Thymus (tissue), 11 donors: ENCODE results near the gene PPP3CA. TPM values are rescaled to one million over a fixed set of nuclear protein-coding genes. Genes with fewer than 3 reads are reported as not detected.

Experiments used
- DNase-seq, 9 donors: peaks; one replicate each; pipeline ENCODE4 v3.0.0-alpha.2; 2013; ENCODE audit warnings: low spot score in 9 of 9, low read depth in 6 of 9, missing footprints in 1 of 9
- H3K27ac ChIP-seq, 2 donors: one replicate each; pipeline ENCODE4 v1.5.1; 2013; ENCODE audit warnings: control low read depth in 1 of 2, low read depth in 1 of 2, low read length in 1 of 2, mild to moderate bottlenecking in 1 of 2, moderate library complexity in 1 of 2
- H3K27me3 ChIP-seq, 2 donors: one replicate each; pipeline ENCODE4 v1.5.1; 2013; ENCODE audit warnings: low read length in 1 of 2; ENCODE audit not compliant: control insufficient read depth in 2 of 2, insufficient read depth in 1 of 2
- H3K36me3 ChIP-seq, 2 donors: one replicate each; pipeline ENCODE4 v1.5.1; 2013; ENCODE audit warnings: low read length in 1 of 2, mild to moderate bottlenecking in 1 of 2, moderate library complexity in 1 of 2; ENCODE audit not compliant: control insufficient read depth in 2 of 2, insufficient read depth in 2 of 2
- H3K4me1 ChIP-seq, 2 donors: one replicate each; pipeline ENCODE4 v1.5.1; 2013; ENCODE audit warnings: low read length in 2 of 2; ENCODE audit not compliant: control insufficient read depth in 2 of 2, insufficient read depth in 2 of 2
- H3K4me3 ChIP-seq, 2 donors: one replicate each; pipeline ENCODE4 v1.5.1; 2013; ENCODE audit warnings: low read length in 2 of 2, control low read depth in 1 of 2, mild to moderate bottlenecking in 1 of 2
- H3K9me3 ChIP-seq, 2 donors: one replicate each; pipeline ENCODE4 v1.5.1; 2013; ENCODE audit warnings: low read length in 1 of 2, mild to moderate bottlenecking in 1 of 2; ENCODE audit not compliant: control insufficient read depth in 2 of 2, insufficient read depth in 1 of 2
- WGBS: extraction: QIAGEN DNeasy Blood & Tissue Kit; methylation state at CpG from one replicate; pipeline ENCODE4 v1.1.7; 2013; 5-methylcytosine and 5-hydroxymethylcytosine counted together
- polyA plus RNA-seq: library from polyadenylated mRNA; stranded (reverse); fragments of 200-250 nt; gene quantifications from one replicate; pipeline ENCODE4 v1.2.3, GENCODE V29; 2013
- total RNA-seq: library from RNA; stranded (reverse); fragments of 120-200 nt; gene quantifications from one replicate; pipeline ENCODE4 v1.2.4, GENCODE V29; 2013
- donor health status: healthy.

The PPP3CA gene
- total and polyA plus RNA-seq, 2 donors, result 12.9 to 17.3 TPM

- peak in 1 of 9 donors; percentile 8 for DNase-seq
- Histone ChIP-seq H3K27me3 (no peaks in the 10 kb centered on the region), H3K4me3 (no peak overlapping the region), H3K36me3 (no peaks in the 10 kb centered on the region), H3K9me3 (no peaks in the 10 kb centered on the region), H3K4me1 (no peaks in the 10 kb centered on the region), H3K27ac (no peak overlapping the region)
- WGBS, result 70% methylated on average over 2 of the region's 2 CpGs
Observed at GRCh38 chr4:101258883-101259282, 88.4 kb downstream of the PPP3CA start.

GRCh38 chr4:101256222-101256621, 91.1 kb downstream of the PPP3CA start:
- DNase-seq, result no peak
- Histone ChIP-seq H3K9me3 (no peaks in the 10 kb centered on the region), H3K4me1 (no peaks in the 10 kb centered on the region), H3K27ac (no peak overlapping the region), H3K4me3 (no peak overlapping the region), H3K27me3 (no peaks in the 10 kb centered on the region), H3K36me3 (no peaks in the 10 kb centered on the region)

- no peaks in the 10 kb centered on the region for H3K4me1 ChIP-seq
- H3K36me3 ChIP-seq, result no peaks in the 10 kb centered on the region
- H3K27ac ChIP-seq, result no peak overlapping the region
- H3K4me3 ChIP-seq, result no peak overlapping the region
- H3K27me3 ChIP-seq, result no peaks in the 10 kb centered on the region
- 70% methylated on average over 4 of the region's 4 CpGs for WGBS
- no peak for DNase-seq
- no peaks in the 10 kb centered on the region for H3K9me3 ChIP-seq
Observed at GRCh38 chr4:101254776-101255175, 92.5 kb downstream of the PPP3CA start.

GRCh38 chr4:101253121-101253520, 94.2 kb downstream of the PPP3CA start:
- no peaks in the 10 kb centered on the region for H3K27me3 ChIP-seq
- WGBS, result 97% methylated on average over 1 of the region's 1 CpG
- H3K4me3 ChIP-seq, result no peak overlapping the region
- no peaks in the 10 kb centered on the region for H3K4me1 ChIP-seq
- H3K36me3 ChIP-seq, result no peaks in the 10 kb centered on the region
- H3K27ac ChIP-seq, result no peak overlapping the region
- DNase-seq, result no peak
- no peaks in the 10 kb centered on the region for H3K9me3 ChIP-seq

GRCh38 chr4:101252721-101253120, 94.6 kb downstream of the PPP3CA start:
- Histone ChIP-seq H3K9me3 (no peaks in the 10 kb centered on the region), H3K27ac (no peak overlapping the region), H3K4me1 (no peaks in the 10 kb centered on the region), H3K4me3 (no peak overlapping the region), H3K27me3 (no peaks in the 10 kb centered on the region), H3K36me3 (no peaks in the 10 kb centered on the region)
- WGBS, result 42% methylated on average over 2 of the region's 2 CpGs
- DNase-seq, result no peak

- no peaks in the 10 kb centered on the region for H3K27me3 ChIP-seq
- no peaks in the 10 kb centered on the region for H3K9me3 ChIP-seq
- no peaks in the 10 kb centered on the region for H3K4me1 ChIP-seq
- no peak overlapping the region for H3K27ac ChIP-seq
- H3K4me3 ChIP-seq, result no peak overlapping the region
- WGBS, result 98% methylated on average over 3 of the region's 3 CpGs
- no peaks in the 10 kb centered on the region for H3K36me3 ChIP-seq
- no peak for DNase-seq
Observed at GRCh38 chr4:101251261-101251660, 96.1 kb downstream of the PPP3CA start.

GRCh38 chr4:101244349-101244748, 103.0 kb downstream of the PPP3CA start:
- H3K4me1 ChIP-seq, result no peaks in the 10 kb centered on the region
- WGBS, result 87% methylated on average over 5 of the region's 5 CpGs
- H3K36me3 ChIP-seq, result no peaks in the 10 kb centered on the region
- no peak overlapping the region for H3K27ac ChIP-seq
- no peaks in the 10 kb centered on the region for H3K27me3 ChIP-seq
- no peak overlapping the region for H3K4me3 ChIP-seq
- no peak for DNase-seq
- H3K9me3 ChIP-seq, result no peaks in the 10 kb centered on the region

- WGBS, result 95% methylated on average over 1 of the region's 1 CpG
- Histone ChIP-seq H3K27me3 (no peaks in the 10 kb centered on the region), H3K36me3 (no peaks in the 10 kb centered on the region), H3K9me3 (no peaks in the 10 kb centered on the region), H3K4me1 (no peaks in the 10 kb centered on the region), H3K27ac (no peak overlapping the region), H3K4me3 (no peak overlapping the region)
- DNase-seq, result no peak
Observed at GRCh38 chr4:101242441-101242840, 104.9 kb downstream of the PPP3CA start.

- WGBS, result 99% methylated on average over 3 of the region's 3 CpGs
- Histone ChIP-seq H3K27me3 (no peaks in the 10 kb centered on the region), H3K36me3 (no peaks in the 10 kb centered on the region), H3K27ac (no peak overlapping the region), H3K4me3 (no peak overlapping the region), H3K4me1 (no peaks in the 10 kb centered on the region), H3K9me3 (no peaks in the 10 kb centered on the region)
- DNase-seq, result no peak
Observed at GRCh38 chr4:101240099-101240498, 107.2 kb downstream of the PPP3CA start.

- Histone ChIP-seq H3K4me3 (no peak overlapping the region), H3K27ac (no peak overlapping the region), H3K36me3 (no peaks in the 10 kb centered on the region), H3K27me3 (no peaks in the 10 kb centered on the region), H3K4me1 (no peaks in the 10 kb centered on the region), H3K9me3 (no peaks in the 10 kb centered on the region)
- no peak for DNase-seq
- 94% methylated on average over 1 of the region's 1 CpG for WGBS
Observed at GRCh38 chr4:101239665-101240064, 107.7 kb downstream of the PPP3CA start.
